Stimulated activated CD8-positive, alpha-beta memory T cell treated with anti-CD3 and anti-CD28 coated beads, Interleukin-7, amount 100 ng/mL, for 4 hours (primary cell): Measurements from ENCODE around the gene DIP2C.

Experiments used
- DNase-seq, 2 donors: peaks; one replicate each; pipeline ENCODE4 v3.0.0-alpha.2; 2020; ENCODE audit warnings: low read depth in 2 of 2

DIP2C gene

DNA sequence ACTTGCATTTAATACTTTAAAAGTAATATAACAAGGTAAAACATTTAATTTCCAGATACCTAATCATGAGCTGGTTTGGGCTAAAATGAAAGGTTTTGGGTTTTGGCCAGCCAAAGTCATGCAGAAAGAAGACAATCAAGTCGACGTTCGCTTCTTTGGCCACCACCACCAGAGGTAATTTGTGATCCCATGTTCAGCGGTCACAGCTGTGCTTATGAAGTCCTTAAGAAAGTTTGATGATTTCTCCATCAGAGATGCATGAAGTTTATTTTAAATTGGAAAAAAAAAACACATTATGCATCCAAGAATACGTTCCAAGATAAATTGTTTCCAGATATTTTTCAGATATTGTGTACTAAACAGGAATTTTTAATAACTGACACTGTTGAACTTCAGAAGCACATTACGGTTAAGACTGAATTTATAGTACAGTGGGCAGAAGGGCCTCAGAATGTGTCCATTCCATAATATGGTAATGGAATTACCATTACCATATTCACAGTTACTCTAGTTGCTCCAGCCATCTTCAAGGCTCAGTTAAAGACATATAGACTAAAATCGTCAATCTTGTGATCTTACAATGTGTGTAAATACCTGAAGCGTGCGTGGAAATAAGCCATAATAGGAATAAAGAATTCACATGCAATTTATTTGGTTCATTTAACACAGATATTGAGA, 447.4 kb downstream of the DIP2C start:
- DNase-seq: no peak

DNA sequence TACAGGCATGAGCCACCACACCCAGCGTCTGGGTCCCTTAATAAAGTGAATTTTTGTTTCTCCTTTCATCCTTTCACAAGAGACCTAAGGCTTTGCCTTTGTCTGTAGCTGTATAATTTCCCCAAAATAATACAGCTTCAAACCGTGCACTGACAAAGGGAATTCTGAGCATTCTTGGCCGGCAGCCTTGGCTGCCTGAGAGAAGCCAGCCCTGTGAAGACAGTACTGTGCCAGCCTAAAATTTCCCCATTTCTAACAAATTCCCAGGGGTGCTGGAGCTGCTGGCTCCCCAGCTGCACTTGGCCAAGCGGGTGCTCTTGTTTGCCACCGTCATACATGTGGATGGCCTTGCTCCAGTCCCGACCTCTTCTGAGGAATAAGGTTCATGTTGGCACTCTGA, 448.0 kb downstream of the DIP2C start:
- no peak for DNase-seq

DNA sequence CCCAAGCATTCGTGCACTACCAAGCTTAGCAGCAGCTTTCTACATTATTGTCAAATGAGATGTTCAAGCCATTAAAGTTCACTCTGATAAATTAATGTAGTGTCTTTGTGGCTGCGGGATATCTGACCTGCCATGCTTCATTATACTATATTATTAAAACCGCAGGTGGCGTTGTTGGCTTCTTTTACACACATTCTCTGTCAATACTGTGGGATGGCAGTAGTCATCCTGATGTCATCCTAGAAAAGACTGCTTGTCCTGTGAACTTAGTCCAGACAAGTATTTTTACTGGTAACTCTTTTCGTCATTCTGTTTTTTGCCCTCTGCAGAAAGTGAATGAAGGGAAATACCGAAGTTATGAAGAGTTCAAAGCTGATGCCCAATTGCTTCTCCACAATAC, 450.4 kb downstream of the DIP2C start:
- DNase-seq: no peak

DNA sequence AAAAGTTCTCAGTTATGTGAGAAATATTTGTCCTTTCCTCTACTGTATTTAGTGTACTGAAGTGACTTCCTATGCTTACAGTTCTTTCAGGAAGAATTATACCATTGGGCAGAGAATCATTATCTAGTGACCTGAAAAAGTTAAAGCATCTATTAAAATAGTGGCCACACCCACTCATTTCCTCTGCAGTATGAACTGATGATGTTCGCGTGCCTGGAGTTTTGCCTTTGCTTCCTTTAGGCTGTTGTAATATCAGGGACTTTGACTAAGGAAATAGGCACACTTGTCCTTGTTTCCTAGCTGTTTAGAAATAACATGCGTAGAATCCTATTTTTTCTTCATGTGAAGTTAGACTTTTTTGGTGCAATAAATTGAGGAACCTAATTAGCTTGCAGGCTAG, 453.6 kb downstream of the DIP2C start:
- DNase-seq: no peak

DNA sequence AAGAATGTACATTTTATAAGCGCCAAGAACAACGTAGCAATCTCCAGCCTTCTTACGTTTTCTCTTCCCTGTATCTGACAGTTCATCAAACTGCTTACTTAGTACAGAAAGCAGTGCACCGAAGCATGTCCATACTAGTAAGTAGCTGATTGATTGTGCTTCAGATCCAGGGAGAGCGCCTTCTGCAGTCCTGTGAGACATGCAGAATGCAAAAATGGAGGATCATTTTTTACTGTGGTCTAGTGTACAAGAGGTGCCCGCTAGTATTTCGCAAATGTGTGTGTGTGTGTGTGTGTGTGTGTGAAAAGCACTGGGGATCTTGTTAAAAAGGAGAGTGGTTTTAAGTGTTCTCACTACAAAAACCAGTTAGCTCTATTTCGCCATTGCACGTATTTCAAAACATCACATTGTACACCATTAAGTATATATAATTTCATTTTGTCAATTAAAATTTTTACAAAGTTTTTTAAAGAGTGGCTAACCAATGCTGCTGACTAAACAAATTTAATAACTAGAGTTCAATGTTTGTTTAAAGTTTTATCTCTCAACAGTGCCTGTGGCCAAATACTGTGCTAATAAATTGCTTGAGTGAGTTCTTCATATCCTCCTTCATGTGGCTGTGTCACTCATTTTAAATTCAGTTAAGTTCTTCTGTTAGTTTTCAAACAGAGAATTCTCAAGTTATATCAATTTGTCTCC, 454.6 kb downstream of the DIP2C start:
- no peak for DNase-seq

DNA sequence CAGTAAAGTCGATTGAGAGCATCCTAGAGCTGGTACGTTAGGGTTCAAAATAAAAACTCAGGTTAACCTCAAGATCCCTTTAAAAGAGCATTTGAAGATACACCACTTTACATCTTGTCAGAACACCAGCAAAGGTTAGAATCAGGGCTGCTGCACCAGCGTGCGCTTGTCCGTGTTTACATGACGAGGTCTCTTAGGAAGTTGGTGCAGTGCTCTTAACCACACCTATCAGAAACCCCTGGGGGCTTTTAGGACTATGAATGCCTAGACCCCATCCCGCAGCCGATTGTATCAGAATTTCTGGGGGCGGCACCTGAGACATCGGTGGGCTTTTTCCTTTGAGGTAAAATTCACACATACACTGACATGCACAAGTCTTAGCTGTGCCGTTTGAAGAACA, 456.6 kb downstream of the DIP2C start:
- DNase-seq: no peak

DNA sequence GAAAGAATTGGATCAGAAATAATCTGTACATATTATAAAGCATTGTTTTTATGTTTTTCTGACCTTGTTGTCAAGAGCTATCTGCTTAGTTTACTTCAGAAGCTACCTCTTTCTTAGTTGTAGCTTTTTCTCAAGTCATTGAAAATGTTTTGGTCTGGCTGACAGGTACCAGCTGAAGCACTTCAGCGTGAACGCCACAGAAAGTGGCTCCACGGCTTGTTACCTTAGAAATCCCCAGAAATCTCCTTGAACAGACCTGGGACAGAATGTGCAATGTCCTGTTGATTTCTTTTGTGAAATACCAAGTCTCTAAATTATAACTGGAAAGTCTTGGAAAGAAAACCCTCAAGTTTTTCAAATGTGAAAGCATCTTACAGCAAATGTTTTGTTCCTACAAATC, 457.4 kb downstream of the DIP2C start:
- DNase-seq: no peak

DNA sequence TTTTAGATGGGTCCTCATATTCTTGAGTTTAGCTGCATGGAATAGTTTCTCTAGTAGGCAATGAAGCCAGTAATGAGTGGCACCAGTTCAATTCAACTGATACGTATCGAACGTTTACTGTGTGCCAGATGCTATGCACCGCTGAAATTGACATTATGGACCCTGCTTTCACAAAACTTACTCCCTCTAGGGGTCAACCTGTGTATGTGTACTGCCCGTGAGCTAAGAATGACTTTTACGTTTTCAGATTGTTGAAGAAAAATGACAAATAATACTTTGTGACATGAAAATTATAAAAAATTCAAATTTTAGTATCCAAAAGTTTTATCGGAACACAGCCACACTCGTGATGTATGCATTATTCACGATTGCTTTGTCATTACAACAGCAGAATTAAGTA, 458.7 kb downstream of the DIP2C start:
- DNase-seq: no peak

DNA sequence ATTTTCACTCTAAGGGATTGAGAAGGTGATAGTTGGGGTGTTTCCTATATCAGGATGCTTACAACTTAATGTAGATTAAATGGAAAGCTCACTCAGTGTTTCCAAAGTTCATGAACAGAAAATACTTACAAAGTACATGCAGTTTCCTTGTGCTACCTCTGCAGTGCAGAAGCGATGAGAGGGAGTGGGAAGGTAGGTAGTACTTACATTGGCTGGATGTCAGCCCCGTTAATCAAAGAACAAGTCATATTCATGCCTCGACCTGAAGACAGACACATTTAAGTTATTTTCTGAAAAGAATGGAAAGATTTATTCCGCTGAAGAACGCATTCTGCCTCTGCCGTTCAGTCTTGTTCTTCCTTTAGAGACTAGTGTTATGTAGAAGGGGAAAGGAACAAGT, 461.1 kb downstream of the DIP2C start:
- no peak for DNase-seq

DNA sequence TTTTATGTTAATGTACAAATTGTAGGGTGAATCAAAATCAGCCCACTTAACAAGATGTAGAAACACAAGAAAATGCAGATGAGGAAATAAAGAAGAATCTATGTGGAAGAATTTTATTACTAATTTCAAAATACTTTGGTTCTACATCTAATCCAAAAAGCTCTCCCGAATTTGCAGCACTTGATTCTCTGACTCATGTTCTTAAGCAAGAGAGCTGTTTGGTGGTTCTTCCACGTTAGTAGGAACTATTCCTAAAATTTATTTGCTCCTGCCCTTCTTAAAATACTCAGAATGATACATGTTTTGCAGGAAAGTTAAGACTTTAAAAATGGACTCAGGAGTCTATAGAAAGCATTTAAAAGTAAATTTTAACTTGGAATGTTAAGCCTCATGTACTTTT, 462.5 kb downstream of the DIP2C start:
- no peak for DNase-seq

DNA sequence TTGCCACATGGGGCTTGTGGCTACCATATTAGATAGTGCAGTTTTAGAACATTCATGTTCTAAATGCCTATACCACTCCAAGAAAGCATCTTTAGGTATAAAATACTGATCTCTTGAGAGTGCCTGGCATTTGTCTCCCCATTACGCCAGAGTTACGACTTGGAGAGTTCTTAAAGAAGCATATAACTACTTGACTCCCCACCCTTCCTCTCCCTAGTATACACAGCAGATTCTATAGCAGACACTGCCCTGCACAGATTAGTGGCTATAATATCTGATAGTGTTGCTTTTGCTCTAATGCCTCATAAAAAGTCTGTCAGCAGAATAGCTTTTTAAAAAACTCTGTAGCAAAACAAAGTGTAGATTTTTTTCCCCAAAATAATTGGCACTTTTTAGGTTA, 463.4 kb downstream of the DIP2C start:
- no peak for DNase-seq

DNA sequence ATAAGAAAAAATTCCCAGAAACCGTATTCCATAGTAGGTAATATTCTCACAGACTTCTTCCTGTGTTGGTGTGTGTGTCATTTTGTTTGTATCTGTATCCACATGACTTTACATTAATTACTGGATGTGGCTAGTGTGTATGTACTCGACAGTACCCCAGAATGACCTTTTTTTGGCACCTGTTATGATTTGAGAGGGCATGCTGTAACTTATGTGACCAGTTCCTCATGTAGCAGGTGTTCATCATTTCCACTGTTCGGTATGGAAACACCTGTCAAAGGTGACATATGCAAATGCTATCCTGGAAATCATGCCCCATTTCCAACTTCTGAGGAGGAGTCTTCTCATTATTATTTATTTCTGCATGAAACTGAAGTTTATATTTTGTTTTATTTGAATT, 464.9 kb downstream of the DIP2C start:
- DNase-seq: no peak
